Activated naive CD8-positive, alpha-beta T cell treated with anti-CD3 and anti-CD28 coated beads for 36 hours (primary cell): ENCODE results near the gene ZNF662. TPM values are rescaled to one million over a fixed set of nuclear protein-coding genes. Genes with fewer than 3 reads are reported as not detected.
"Not testable (repeated sequence)": the region's sequence is repeated elsewhere in the genome, so short reads cannot be mapped to it uniquely, and the experiment has no call there.

Experiments
- DNase-seq: peaks from one replicate; pipeline ENCODE4 v3.0.0; 2021
- H3K27ac Mint-ChIP-seq: one replicate; pipeline ENCODE4 v1.8.0; 2022; ENCODE audit warnings: mild to moderate bottlenecking, moderate library complexity, mixed read lengths
- H3K27me3 Mint-ChIP-seq: one replicate; pipeline ENCODE4 v1.8.0; 2022; ENCODE audit warnings: mild to moderate bottlenecking, mixed read lengths
- H3K36me3 Mint-ChIP-seq: one replicate; pipeline ENCODE4 v1.8.0; 2021; ENCODE audit warnings: mild to moderate bottlenecking, mixed read lengths
- H3K4me1 Mint-ChIP-seq: one replicate; pipeline ENCODE4 v1.8.0; 2021; ENCODE audit warnings: mixed read lengths
- H3K4me3 Mint-ChIP-seq: one replicate; pipeline ENCODE4 v1.8.0; 2022; ENCODE audit warnings: mild to moderate bottlenecking, moderate library complexity, mixed read lengths
- H3K9me3 Mint-ChIP-seq: one replicate; pipeline ENCODE4 v1.8.0; 2022; ENCODE audit warnings: mixed read lengths
- total RNA-seq, 2 experiments: library from RNA; stranded (reverse); gene quantifications; one replicate each; pipeline ENCODE4 v1.2.3, GENCODE V29; 2021

The ZNF662 gene
- total RNA-seq, 2 experiments from 2014 or later: 4.9 to 5.3 TPM

GRCh38 chr3:42880183-42880582 lies 25.8 kb upstream of the ZNF662 start:
- no peak for DNase-seq
- Mint-ChIP-seq H3K27me3 (no peaks in the 10 kb centered on the region), H3K4me3 (peak overlapping the region; percentile 83), H3K36me3 (no peaks in the 10 kb centered on the region), H3K27ac (no peak overlapping the region), H3K4me1 (peaks cover 15% of the 10 kb centered on the region), H3K9me3 (no peaks in the 10 kb centered on the region)

GRCh38 chr3:42880601-42881451 lies 25.1 kb upstream of the ZNF662 start:
- DNase-seq: peak; percentile 91
- peak overlapping the region; percentile 83 for H3K4me3 Mint-ChIP-seq
- peaks cover 15% of the 10 kb centered on the region for H3K4me1 Mint-ChIP-seq
- peak overlapping the region; percentile 84 for H3K27ac Mint-ChIP-seq
- no peaks in the 10 kb centered on the region for H3K27me3 Mint-ChIP-seq
- H3K9me3 Mint-ChIP-seq: no peaks in the 10 kb centered on the region
- no peaks in the 10 kb centered on the region for H3K36me3 Mint-ChIP-seq

- not testable (repeated sequence) for H3K36me3 Mint-ChIP-seq, DNase-seq, H3K4me3 Mint-ChIP-seq, H3K27me3 Mint-ChIP-seq, H3K9me3 Mint-ChIP-seq, H3K27ac Mint-ChIP-seq
- peaks cover 24% of the 10 kb centered on the region for H3K4me1 Mint-ChIP-seq
Observed at GRCh38 chr3:42883251-42883930, 22.6 kb upstream of the ZNF662 start.

- H3K4me3 Mint-ChIP-seq: no peak overlapping the region
- no peak for DNase-seq
- peaks cover 24% of the 10 kb centered on the region for H3K4me1 Mint-ChIP-seq
- H3K9me3 Mint-ChIP-seq: no peaks in the 10 kb centered on the region
- no peak overlapping the region for H3K27ac Mint-ChIP-seq
- H3K36me3 Mint-ChIP-seq: no peaks in the 10 kb centered on the region
- peaks cover 10% of the 10 kb centered on the region for H3K27me3 Mint-ChIP-seq
Observed at GRCh38 chr3:42884324-42884723, 21.6 kb upstream of the ZNF662 start.

- Mint-ChIP-seq H3K4me3 (no peak overlapping the region), H3K4me1 (peaks cover 19% of the 10 kb centered on the region), H3K36me3 (no peaks in the 10 kb centered on the region), H3K27ac (no peak overlapping the region), H3K9me3 (no peaks in the 10 kb centered on the region), H3K27me3 (peaks cover 10% of the 10 kb centered on the region)
- no peak for DNase-seq
Observed at GRCh38 chr3:42886294-42886822, 19.6 kb upstream of the ZNF662 start.

GRCh38 chr3:42887084-42887483 lies 18.9 kb upstream of the ZNF662 start:
- no peak overlapping the region for H3K4me3 Mint-ChIP-seq
- no peak overlapping the region for H3K27ac Mint-ChIP-seq
- H3K27me3 Mint-ChIP-seq: peaks cover 14% of the 10 kb centered on the region
- no peaks in the 10 kb centered on the region for H3K36me3 Mint-ChIP-seq
- no peak for DNase-seq
- peaks cover 14% of the 10 kb centered on the region for H3K4me1 Mint-ChIP-seq
- no peaks in the 10 kb centered on the region for H3K9me3 Mint-ChIP-seq

GRCh38 chr3:42891042-42891441 lies 14.9 kb upstream of the ZNF662 start:
- Mint-ChIP-seq H3K9me3 (no peaks in the 10 kb centered on the region), H3K36me3 (no peaks in the 10 kb centered on the region), H3K4me3 (no peak overlapping the region), H3K4me1 (peaks cover 13% of the 10 kb centered on the region), H3K27ac (no peak overlapping the region), H3K27me3 (peaks cover 18% of the 10 kb centered on the region)
- DNase-seq: no peak

- Mint-ChIP-seq H3K9me3 (no peaks in the 10 kb centered on the region), H3K27ac (no peak overlapping the region), H3K36me3 (no peaks in the 10 kb centered on the region), H3K27me3 (peaks cover 16% of the 10 kb centered on the region), H3K4me3 (no peak overlapping the region), H3K4me1 (peaks cover 7% of the 10 kb centered on the region)
- DNase-seq: no peak
Observed at GRCh38 chr3:42892169-42892568, 13.8 kb upstream of the ZNF662 start.

- Mint-ChIP-seq H3K9me3 (no peaks in the 10 kb centered on the region), H3K27me3 (peaks cover 12% of the 10 kb centered on the region), H3K4me1 (peaks cover 4% of the 10 kb centered on the region), H3K27ac (no peak overlapping the region), H3K4me3 (no peak overlapping the region), H3K36me3 (no peaks in the 10 kb centered on the region)
- no peak for DNase-seq
Observed at GRCh38 chr3:42892807-42893206, 13.1 kb upstream of the ZNF662 start.

GRCh38 chr3:42894698-42895579 lies 11.0 kb upstream of the ZNF662 start:
- Mint-ChIP-seq H3K9me3 (no peaks in the 10 kb centered on the region), H3K27ac (no peak overlapping the region), H3K4me3 (no peak overlapping the region), H3K4me1 (peaks cover 3% of the 10 kb centered on the region), H3K27me3 (peaks cover 7% of the 10 kb centered on the region), H3K36me3 (no peaks in the 10 kb centered on the region)
- DNase-seq: no peak

- H3K36me3 Mint-ChIP-seq: no peaks in the 10 kb centered on the region
- H3K27ac Mint-ChIP-seq: no peak overlapping the region
- H3K4me3 Mint-ChIP-seq: no peak overlapping the region
- H3K4me1 Mint-ChIP-seq: peaks cover 3% of the 10 kb centered on the region
- no peaks in the 10 kb centered on the region for H3K9me3 Mint-ChIP-seq
- peaks cover 7% of the 10 kb centered on the region for H3K27me3 Mint-ChIP-seq
- DNase-seq: no peak
Observed at GRCh38 chr3:42895580-42895868, 10.4 kb upstream of the ZNF662 start.

- Mint-ChIP-seq H3K9me3 (peaks cover under 1% of the 10 kb centered on the region), H3K27ac (no peak overlapping the region), H3K27me3 (peaks cover 5% of the 10 kb centered on the region), H3K36me3 (peaks cover 1% of the 10 kb centered on the region), H3K4me1 (peaks cover 3% of the 10 kb centered on the region), H3K4me3 (no peak overlapping the region)
- no peak for DNase-seq
Observed at GRCh38 chr3:42898896-42899675, 6.9 kb upstream of the ZNF662 start.

- Mint-ChIP-seq H3K27me3 (peaks cover 10% of the 10 kb centered on the region), H3K36me3 (peaks cover 5% of the 10 kb centered on the region), H3K9me3 (peaks cover 4% of the 10 kb centered on the region), H3K4me1 (peaks cover 1% of the 10 kb centered on the region), H3K4me3 (no peak overlapping the region), H3K27ac (no peak overlapping the region)
- DNase-seq: no peak
Observed at GRCh38 chr3:42900226-42901072, 5.5 kb upstream of the ZNF662 start.

- no peak for DNase-seq
- no peak overlapping the region for H3K27ac Mint-ChIP-seq
- H3K4me3 Mint-ChIP-seq: no peak overlapping the region
- H3K27me3 Mint-ChIP-seq: peaks cover 14% of the 10 kb centered on the region
- peaks cover 4% of the 10 kb centered on the region for H3K4me1 Mint-ChIP-seq
- H3K9me3 Mint-ChIP-seq: peaks cover 4% of the 10 kb centered on the region
- H3K36me3 Mint-ChIP-seq: peaks cover 8% of the 10 kb centered on the region
Observed at GRCh38 chr3:42901073-42901415, 4.9 kb upstream of the ZNF662 start.
